ENCODE data around the gene SLC6A8. TPM values are rescaled to one million over a fixed set of nuclear protein-coding genes. Genes with fewer than 3 reads are reported as not detected.

SLC6A8 gene
- total RNA-seq, 1 donor, result 19.5 TPM

DNA sequence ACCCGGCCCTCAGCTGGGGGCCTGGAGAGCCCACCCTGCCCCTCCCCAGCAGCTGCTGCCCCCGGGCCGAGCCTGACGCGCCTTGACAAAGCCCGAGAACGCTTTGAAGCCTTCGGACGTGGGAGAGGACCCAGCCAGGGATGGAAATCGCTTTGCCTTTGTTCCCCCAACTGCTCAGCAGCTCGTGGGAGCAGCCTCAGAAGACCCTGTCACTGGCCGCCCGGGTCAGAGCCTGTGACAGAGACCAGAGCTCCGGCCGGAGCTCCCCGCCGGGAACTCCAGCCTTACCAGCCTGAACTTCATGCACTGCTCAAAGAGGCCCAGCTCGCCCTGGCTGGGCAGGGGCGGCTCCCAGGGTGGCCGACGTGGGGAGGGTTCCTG lies 2.6 kb upstream of the SLC6A8 start:
- no peak overlapping the region for H2AFZ ChIP-seq (ENCODE audit: low read length)
- H4K20me1 ChIP-seq (ENCODE audit: insufficient read depth, low read length), result peaks cover 7% of the 10 kb centered on the region
- TF ChIP-seq, protein P1, sequence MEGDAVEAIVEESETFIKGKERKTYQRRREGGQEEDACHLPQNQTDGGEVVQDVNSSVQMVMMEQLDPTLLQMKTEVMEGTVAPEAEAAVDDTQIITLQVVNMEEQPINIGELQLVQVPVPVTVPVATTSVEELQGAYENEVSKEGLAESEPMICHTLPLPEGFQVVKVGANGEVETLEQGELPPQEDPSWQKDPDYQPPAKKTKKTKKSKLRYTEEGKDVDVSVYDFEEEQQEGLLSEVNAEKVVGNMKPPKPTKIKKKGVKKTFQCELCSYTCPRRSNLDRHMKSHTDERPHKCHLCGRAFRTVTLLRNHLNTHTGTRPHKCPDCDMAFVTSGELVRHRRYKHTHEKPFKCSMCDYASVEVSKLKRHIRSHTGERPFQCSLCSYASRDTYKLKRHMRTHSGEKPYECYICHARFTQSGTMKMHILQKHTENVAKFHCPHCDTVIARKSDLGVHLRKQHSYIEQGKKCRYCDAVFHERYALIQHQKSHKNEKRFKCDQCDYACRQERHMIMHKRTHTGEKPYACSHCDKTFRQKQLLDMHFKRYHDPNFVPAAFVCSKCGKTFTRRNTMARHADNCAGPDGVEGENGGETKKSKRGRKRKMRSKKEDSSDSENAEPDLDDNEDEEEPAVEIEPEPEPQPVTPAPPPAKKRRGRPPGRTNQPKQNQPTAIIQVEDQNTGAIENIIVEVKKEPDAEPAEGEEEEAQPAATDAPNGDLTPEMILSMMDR (IDR thresholded peaks at IDR 0.05; ENCODE audit: extremely low read depth, low read depth, low read length), result no peak

DNA sequence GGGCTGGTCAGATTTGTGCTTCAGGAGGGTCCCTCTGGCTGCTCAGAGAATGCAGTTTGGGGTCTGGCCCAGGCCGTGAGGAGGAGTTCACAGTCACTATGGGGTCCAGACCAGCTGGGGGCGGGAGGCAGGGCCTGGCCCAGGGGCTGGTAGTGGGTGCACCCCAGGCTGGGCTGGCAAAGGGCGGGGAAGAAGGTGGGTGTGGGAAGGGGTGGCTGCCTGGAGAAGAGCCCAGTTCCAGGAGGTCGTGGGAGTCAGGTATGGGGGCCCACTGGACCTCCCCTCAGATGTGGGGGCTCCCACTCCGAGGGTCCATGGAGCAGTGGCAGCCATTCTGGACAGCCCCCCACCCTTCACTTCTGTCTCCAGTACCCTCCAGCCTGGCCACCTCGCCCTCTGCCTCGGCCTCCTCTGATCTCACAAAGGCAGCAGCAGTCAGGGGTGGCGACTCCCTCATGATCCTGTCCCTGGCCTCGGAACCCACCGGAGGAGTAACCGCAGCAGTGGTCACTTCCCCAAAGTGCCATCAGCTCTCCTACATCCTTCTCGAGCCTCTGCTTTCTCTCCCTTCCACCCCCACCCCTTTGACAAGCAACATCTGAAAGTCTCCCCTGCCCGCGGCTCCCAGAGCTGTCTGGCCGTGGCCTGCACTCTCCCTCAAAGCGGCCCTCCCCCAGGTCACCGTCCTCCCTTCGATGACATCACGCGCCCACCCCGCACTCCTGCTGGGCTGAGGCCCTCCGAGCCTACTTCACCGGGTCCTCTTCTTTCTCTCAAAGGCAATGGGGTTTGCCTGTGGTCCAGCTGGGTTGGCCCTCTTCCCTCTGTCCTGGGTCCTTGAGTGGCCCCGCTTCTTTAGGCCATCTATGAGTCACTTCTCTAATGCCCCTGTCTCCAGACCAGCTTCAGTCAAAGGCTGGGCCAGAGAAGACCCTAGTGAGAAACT lies 1.7 kb upstream of the SLC6A8 start:
- peak; percentile 85 for DNase-seq (ENCODE audit: insufficient read length, low spot score, missing footprints)
- TF ChIP-seq, protein P1 (IDR thresholded peaks at IDR 0.05; ENCODE audit: extremely low read depth, low read depth, low read length), result no peak
- Histone ChIP-seq H3K4me1 (ENCODE audit: insufficient read depth, low read length) (no peaks in the 10 kb centered on the region), H4K20me1 (ENCODE audit: insufficient read depth, low read length) (peaks cover 12% of the 10 kb centered on the region), H3K4me3 (ENCODE audit: insufficient read depth, low read length) (no peak overlapping the region), H2AFZ (ENCODE audit: low read length) (no peak overlapping the region), H3K27ac (ENCODE audit: low read depth, low read length) (no peak overlapping the region), H3K4me2 (ENCODE audit: insufficient read depth, low read length) (no peak overlapping the region), H3K79me2 (ENCODE audit: insufficient read depth, low read length) (peaks cover 3% of the 10 kb centered on the region), H3K9me3 (ENCODE audit: low read depth, low read length) (no peaks in the 10 kb centered on the region), H3K27me3 (ENCODE audit: insufficient read depth, low read length) (no peaks in the 10 kb centered on the region), H3K36me3 (ENCODE audit: insufficient read depth, low read length) (no peaks in the 10 kb centered on the region)

More for the DNA sequence above, 2.6 kb upstream of the SLC6A8 start:
- Histone ChIP-seq H3K4me3 (ENCODE audit: insufficient read depth, low read length) (no peak overlapping the region), H3K27ac (ENCODE audit: low read depth, low read length) (no peak overlapping the region), H3K9me3 (ENCODE audit: low read depth, low read length) (no peaks in the 10 kb centered on the region), H3K4me1 (ENCODE audit: insufficient read depth, low read length) (no peaks in the 10 kb centered on the region), H3K79me2 (ENCODE audit: insufficient read depth, low read length) (peaks cover 3% of the 10 kb centered on the region), H3K4me2 (ENCODE audit: insufficient read depth, low read length) (no peak overlapping the region), H3K27me3 (ENCODE audit: insufficient read depth, low read length) (no peaks in the 10 kb centered on the region), H3K36me3 (ENCODE audit: insufficient read depth, low read length) (no peaks in the 10 kb centered on the region)
- DNase-seq (ENCODE audit: insufficient read length, low spot score, missing footprints), result peak; percentile 76

DNA sequence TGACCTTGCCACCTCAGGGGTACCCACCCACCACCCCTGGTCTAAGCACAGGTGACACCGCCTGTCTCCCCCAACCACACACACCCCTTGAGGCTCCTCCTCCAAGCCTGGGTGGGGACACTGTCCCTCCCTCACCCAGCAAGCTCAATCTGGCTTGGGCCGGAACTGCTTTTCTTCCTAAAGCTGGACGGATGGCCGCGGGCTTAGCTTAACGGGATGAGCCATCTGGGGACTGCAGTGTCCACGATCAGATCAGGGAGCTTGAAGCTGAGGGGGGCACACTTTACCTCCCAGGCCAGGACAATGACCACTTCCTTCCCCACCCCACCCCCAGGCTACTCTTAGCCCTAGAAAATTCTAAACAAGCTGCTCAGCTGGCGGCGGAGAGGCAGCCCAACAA lies 1.0 kb upstream of the SLC6A8 start:
- Histone ChIP-seq H3K4me3 (ENCODE audit: insufficient read depth, low read length) (no peak overlapping the region), H3K9me3 (ENCODE audit: low read depth, low read length) (no peaks in the 10 kb centered on the region), H2AFZ (ENCODE audit: low read length) (no peak overlapping the region), H3K27ac (ENCODE audit: low read depth, low read length) (no peak overlapping the region), H4K20me1 (ENCODE audit: insufficient read depth, low read length) (peaks cover 12% of the 10 kb centered on the region), H3K27me3 (ENCODE audit: insufficient read depth, low read length) (no peaks in the 10 kb centered on the region), H3K4me1 (ENCODE audit: insufficient read depth, low read length) (no peaks in the 10 kb centered on the region), H3K79me2 (ENCODE audit: insufficient read depth, low read length) (peaks cover 3% of the 10 kb centered on the region), H3K36me3 (ENCODE audit: insufficient read depth, low read length) (no peaks in the 10 kb centered on the region), H3K4me2 (ENCODE audit: insufficient read depth, low read length) (no peak overlapping the region)
- TF ChIP-seq, protein P1 (IDR thresholded peaks at IDR 0.05; ENCODE audit: extremely low read depth, low read depth, low read length), result no peak
- peak; percentile 75 for DNase-seq (ENCODE audit: insufficient read length, low spot score, missing footprints)

DNA sequence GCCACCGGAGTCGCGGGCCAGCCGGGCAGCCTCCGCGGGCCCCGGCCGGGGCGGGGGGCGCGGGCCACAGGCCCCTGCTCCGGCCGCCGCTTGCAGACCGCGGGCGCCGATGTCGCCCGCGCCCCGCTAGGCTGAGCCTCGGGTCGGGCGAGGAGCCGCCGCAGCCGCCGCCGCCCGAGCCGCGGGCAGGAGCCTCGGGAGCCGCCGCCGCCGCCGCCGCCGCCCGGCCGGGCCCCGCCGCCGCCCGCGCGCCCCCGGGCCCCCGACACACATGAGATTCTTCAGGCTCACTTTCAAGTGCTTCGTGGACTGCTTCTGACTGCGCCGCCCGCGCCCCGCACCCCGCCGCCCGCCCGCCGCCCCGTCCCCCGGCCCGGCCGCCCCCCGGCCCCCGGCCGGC lies 345 bp downstream of the SLC6A8 start:
- Histone ChIP-seq H3K9me3 (ENCODE audit: low read depth, low read length) (no peaks in the 10 kb centered on the region), H3K4me3 (ENCODE audit: insufficient read depth, low read length) (no peak overlapping the region), H3K27me3 (ENCODE audit: insufficient read depth, low read length) (no peaks in the 10 kb centered on the region), H4K20me1 (ENCODE audit: insufficient read depth, low read length) (peaks cover 12% of the 10 kb centered on the region), H3K4me2 (ENCODE audit: insufficient read depth, low read length) (no peak overlapping the region), H3K79me2 (ENCODE audit: insufficient read depth, low read length) (peaks cover 3% of the 10 kb centered on the region), H3K36me3 (ENCODE audit: insufficient read depth, low read length) (no peaks in the 10 kb centered on the region), H2AFZ (ENCODE audit: low read length) (no peak overlapping the region), H3K27ac (ENCODE audit: low read depth, low read length) (no peak overlapping the region), H3K4me1 (ENCODE audit: insufficient read depth, low read length) (no peaks in the 10 kb centered on the region)
- DNase-seq (ENCODE audit: insufficient read length, low spot score, missing footprints), result peak; percentile 83
- TF ChIP-seq, protein P1 (IDR thresholded peaks at IDR 0.05; ENCODE audit: extremely low read depth, low read depth, low read length), result no peak

Measured in osteoblast (primary cell).